IMR-90 (cell line): ENCODE results near the gene GALNT14. TPM values are rescaled to one million over a fixed set of nuclear protein-coding genes. Genes with fewer than 3 reads are reported as not detected.

ENCODE experiments used
- ATAC-seq: fragments of 200-7000 bp; cut with Tn5 transposase; 2 replicates; pipeline ENCODE4 v1.9.1; 2020; ENCODE audit warnings: low read depth, mild to moderate bottlenecking, moderate library complexity
- BruUV-seq: library from RNA; stranded (reverse); fragments of 400-500 nt; replicated peaks from 2 replicates; lab custom pipeline; 2021; lab: Mats Ljungman, UMichigan
- CTCF ChIA-PET: fragments of 300-600 bp; formaldehyde crosslinking; extraction: SDS; loops from one replicate; lab custom pipeline; 2021; ENCODE audit warnings: antibody characterized with exemption; lab: Yijun Ruan, JAX
- POLR2A ChIA-PET: fragments of 300-600 bp; sonication (Branson Sonifier 250); formaldehyde crosslinking; loops from one replicate; lab custom pipeline; 2022; ENCODE audit warnings: antibody characterized with exemption; ENCODE audit not compliant: unreplicated experiment; lab: Charles Lee
- DNase-seq: peaks from one replicate; pipeline ENCODE4 v3.0.0; 2013
- H2AFZ ChIP-seq: replicated peaks from 2 replicates; pipeline ENCODE3; 2013; ENCODE audit warnings: low read length, mild to moderate bottlenecking; ENCODE audit not compliant: poor library complexity
- H2AK5ac ChIP-seq: 2 replicates; pipeline ENCODE4 v1.6.1; 2013; ENCODE audit warnings: low read depth, low read length, inconsistent platforms
- H2AK9ac ChIP-seq: replicated peaks from 2 replicates; pipeline ENCODE3; 2013; ENCODE audit warnings: mild to moderate bottlenecking, low read depth, low read length, moderate library complexity; ENCODE audit not compliant: poor library complexity
- H2BK120ac ChIP-seq: 2 replicates; pipeline ENCODE4 v1.6.1; 2013; ENCODE audit warnings: low read depth, low read length, inconsistent platforms
- H2BK15ac ChIP-seq: 3 replicates; pipeline ENCODE4 v1.6.1; 2013; ENCODE audit warnings: low read depth, low read length, inconsistent platforms
- H2BK20ac ChIP-seq: 2 replicates; pipeline ENCODE4 v1.6.1; 2013; ENCODE audit warnings: low read depth, mild to moderate bottlenecking, inconsistent platforms, low read length, moderate library complexity
- H2BK5ac ChIP-seq: 2 replicates; pipeline ENCODE4 v1.6.1; 2013; ENCODE audit warnings: mild to moderate bottlenecking, low read depth, low read length, inconsistent platforms; ENCODE audit not compliant: poor library complexity, severe bottlenecking
- H3K14ac ChIP-seq: replicated peaks from 2 replicates; pipeline ENCODE4 v1.6.1; 2013; ENCODE audit warnings: low read depth, low read length, inconsistent platforms
- H3K18ac ChIP-seq: 2 replicates; pipeline ENCODE4 v1.6.1; 2013; ENCODE audit warnings: low read depth, low read length, control low read depth
- H3K23ac ChIP-seq: 2 replicates; pipeline ENCODE4 v1.6.1; 2013; ENCODE audit warnings: low read depth, low read length, inconsistent platforms
- H3K27ac ChIP-seq: 2 replicates; pipeline ENCODE4 v1.5.1; 2013; ENCODE audit warnings: mild to moderate bottlenecking, control low read depth, low read length; ENCODE audit not compliant: insufficient read depth
- H3K27me3 ChIP-seq: 2 replicates; pipeline ENCODE4 v1.6.1; 2013; ENCODE audit warnings: low read length; ENCODE audit not compliant: control insufficient read depth, insufficient read depth
- H3K36me3 ChIP-seq: 2 replicates; pipeline ENCODE4 v1.6.1; 2013; ENCODE audit warnings: low read length, mixed read lengths; ENCODE audit not compliant: control insufficient read depth, insufficient read depth
- H3K4ac ChIP-seq: 2 replicates; pipeline ENCODE4 v1.6.1; 2013; ENCODE audit warnings: low read depth, low read length, inconsistent platforms
- H3K4me1 ChIP-seq: 2 replicates; pipeline ENCODE4 v1.6.1; 2013; ENCODE audit warnings: low read length, mixed read lengths; ENCODE audit not compliant: control insufficient read depth, insufficient read depth
- H3K4me2 ChIP-seq: 2 replicates; pipeline ENCODE4 v1.6.1; 2013; ENCODE audit warnings: low read depth, mild to moderate bottlenecking, control low read depth, low read length, moderate library complexity
- H3K4me3 ChIP-seq: 2 replicates; pipeline ENCODE4 v1.5.1; 2013; ENCODE audit warnings: low read depth, mild to moderate bottlenecking, control low read depth, low read length, moderate library complexity; ENCODE audit not compliant: insufficient read depth
- H3K56ac ChIP-seq: 2 replicates; pipeline ENCODE4 v1.6.1; 2013; ENCODE audit warnings: low read length, inconsistent platforms; ENCODE audit not compliant: insufficient read depth; ENCODE audit errors: extremely low read depth
- H3K79me1 ChIP-seq, 2 experiments: 2 replicates each; pipeline ENCODE4 v1.6.1; 2013; ENCODE audit warnings: low read length in 2 of 2, inconsistent platforms in 1 of 2, low read depth in 1 of 2
- H3K9ac ChIP-seq: 2 replicates; pipeline ENCODE4 v1.6.1; 2013; ENCODE audit warnings: low read depth, low read length, control low read depth
- H3K9me1 ChIP-seq: 2 replicates; pipeline ENCODE4 v1.6.1; 2013; ENCODE audit warnings: low read length, inconsistent platforms; ENCODE audit not compliant: insufficient read depth
- H3K9me3 ChIP-seq: 2 replicates; pipeline ENCODE4 v1.6.1; 2013; ENCODE audit warnings: low read length; ENCODE audit not compliant: control insufficient read depth, insufficient read depth
- H4K20me1 ChIP-seq: 2 replicates; pipeline ENCODE4 v1.6.1; 2013; ENCODE audit warnings: low read length, inconsistent platforms; ENCODE audit not compliant: insufficient read depth
- H4K5ac ChIP-seq: 2 replicates; pipeline ENCODE4 v1.6.1; 2013; ENCODE audit warnings: mild to moderate bottlenecking, low read depth, low read length, control low read depth
- H4K8ac ChIP-seq, 2 experiments: 2 replicates each; pipeline ENCODE4 v1.6.1; 2013; ENCODE audit warnings: low read depth in 2 of 2, low read length in 2 of 2, control low read depth in 1 of 2, inconsistent platforms in 1 of 2
- H4K91ac ChIP-seq: 2 replicates; pipeline ENCODE4 v1.6.1; 2013; ENCODE audit warnings: low read depth, low read length, inconsistent platforms; ENCODE audit not compliant: insufficient read depth
- BHLHE40 ChIP-seq: fragments of 150-350 bp; IDR thresholded peaks from 2 replicates; pipeline ENCODE4 v1.6.1; 2016; ENCODE audit warnings: mild to moderate bottlenecking, low read depth, low read length
- CHD1 ChIP-seq: IDR thresholded peaks from 2 replicates; pipeline ENCODE4 v1.6.1; 2012; ENCODE audit warnings: low read depth, low read length, improper control_type of control experiment
- ELK1 ChIP-seq: fragments of 150-350 bp; IDR thresholded peaks from 2 replicates; pipeline ENCODE4 v1.6.1; 2016; ENCODE audit warnings: low read depth, mild to moderate bottlenecking, low read length, moderate library complexity, borderline replicate concordance
- FOS ChIP-seq: fragments of 150-350 bp; IDR thresholded peaks from 2 replicates; pipeline ENCODE4 v1.6.1; 2016; ENCODE audit warnings: low read depth, low read length
- MAFK ChIP-seq: IDR thresholded peaks from 2 replicates; pipeline ENCODE4 v1.6.1; 2012; ENCODE audit warnings: low read depth, low read length, improper control_type of control experiment
- MAZ ChIP-seq: IDR thresholded peaks from 2 replicates; pipeline ENCODE4 v1.6.1; 2012; ENCODE audit warnings: low read depth, mild to moderate bottlenecking, low read length, improper control_type of control experiment, moderate library complexity, borderline replicate concordance
- MXI1 ChIP-seq: IDR thresholded peaks from 2 replicates; pipeline ENCODE4 v1.6.1; 2012; ENCODE audit warnings: low read depth, mild to moderate bottlenecking, low read length, moderate library complexity, borderline replicate concordance
- NFE2L2 ChIP-seq: fragments of 150-350 bp; IDR thresholded peaks from 2 replicates; pipeline ENCODE4 v1.6.1; 2016; ENCODE audit warnings: low read depth, mild to moderate bottlenecking, low read length
- POLR2A ChIP-seq: IDR thresholded peaks from 2 replicates; pipeline ENCODE4 v1.6.1; 2012; ENCODE audit warnings: mild to moderate bottlenecking, low read depth, low read length
- RCOR1 ChIP-seq: IDR thresholded peaks from 2 replicates; pipeline ENCODE4 v1.6.1; 2012; ENCODE audit warnings: mild to moderate bottlenecking, low read length, improper control_type of control experiment; ENCODE audit not compliant: insufficient replicate concordance
- RFX5 ChIP-seq: IDR thresholded peaks from 2 replicates; pipeline ENCODE4 v1.8.0; 2012; ENCODE audit warnings: low read depth, mild to moderate bottlenecking, low read length, moderate library complexity
- SMC3 ChIP-seq: fragments of 150-350 bp; IDR thresholded peaks from 2 replicates; pipeline ENCODE4 v1.6.1; 2016; ENCODE audit warnings: low read depth, mild to moderate bottlenecking, antibody characterized with exemption, low read length, moderate library complexity
- USF2 ChIP-seq: fragments of 150-350 bp; IDR thresholded peaks from 2 replicates; pipeline ENCODE4 v1.6.1; 2017; ENCODE audit warnings: mild to moderate bottlenecking, antibody characterized with exemption, low read length, low read depth
- WGBS, 2 experiments: methylation state at CpG; one replicate each; pipeline versions ENCODE4 v1.1.5 to v1.1.7; 2013; ENCODE audit warnings: missing lambda C conversion rate in 2 of 2; ENCODE audit not compliant: insufficient read length in 1 of 2; ENCODE audit errors: extremely low coverage in 2 of 2; 5-methylcytosine and 5-hydroxymethylcytosine counted together
- dilution Hi-C: fragments of 300-500 bp; cut with HindIII; formaldehyde crosslinking; loops from one replicate; pipeline ENCODE4 v1.14.3; 2018; ENCODE audit warnings: low sequenced_read_pairs; ENCODE audit not compliant: unreplicated experiment
- in situ Hi-C: fragments of 300-500 bp; cut with MboI; formaldehyde crosslinking; loops from 3 replicates; pipeline ENCODE4 v1.14.3; 2019; ENCODE audit warnings: low sequenced_read_pairs, inconsistent platforms, mixed read lengths
- intact Hi-C: fragments of 100-400 bp; cut with micrococcal nuclease; formaldehyde crosslinking; loops from 2 replicates; pipeline ENCODE4 v1.10.0; 2022
- polyA plus RNA-seq, 3 experiments: library from polyadenylated mRNA; depleted of rRNA; stranded (reverse); fragments of >200 nt; gene quantifications; 2 replicates each; pipeline ENCODE4 v1.2.3, GENCODE V29; 2012; ENCODE audit warnings: low replicate concordance in 1 of 3
- total RNA-seq: library from RNA; depleted of rRNA; stranded (reverse); fragments of >200 nt; gene quantifications from 2 replicates; pipeline ENCODE4 v1.2.3, GENCODE V29; 2012

GALNT14 gene
- total and polyA plus RNA-seq, 2 of the 4 experiments (the other 2 are of a cell fraction) = 0.15 to 0.18 TPM

GRCh38 chr2:30930716-30931115 lies 207.5 kb downstream of the GALNT14 start:
- Histone ChIP-seq H3K27ac (no peak overlapping the region), H3K9ac (no peak overlapping the region), H2AK9ac (peak overlapping the region; percentile 61), H3K27me3 (no peaks in the 10 kb centered on the region; the same call in 1 of the 2 replicates), H2BK20ac (no peak overlapping the region), H4K8ac (no peak overlapping the region), H3K4ac (no peak overlapping the region), H2BK15ac (no peak overlapping the region), H3K4me1 (no peaks in the 10 kb centered on the region), H4K91ac (no peak overlapping the region), H3K36me3 (no peaks in the 10 kb centered on the region), H2BK120ac (no peak overlapping the region), H3K79me1 (no peaks in the 10 kb centered on the region), H3K23ac (no peak overlapping the region), H4K5ac (no peak overlapping the region), H3K9me1 (no peaks in the 10 kb centered on the region), H3K4me2 (no peak overlapping the region), H3K56ac (no peak overlapping the region), H3K14ac (no peak overlapping the region), H3K9me3 (no peaks in the 10 kb centered on the region), H3K4me3 (no peak overlapping the region), H3K18ac (no peak overlapping the region), H2AFZ (no peak overlapping the region), H2BK5ac (no peak overlapping the region), H2AK5ac (no peak overlapping the region), H4K20me1 (no peaks in the 10 kb centered on the region)
- dilution Hi-C loops (no loop called here), in situ Hi-C loops (no loop called here), intact Hi-C loops (no loop called here)
- TF ChIP-seq USF2 (no peak), ELK1 (no peak), POLR2A (no peak), RCOR1 (no peak), MXI1 (no peak), SMC3 (no peak), MAFK (no peak), MAZ (no peak), BHLHE40 (no peak), NFE2L2 (no peak), RFX5 (no peak), CHD1 (no peak), FOS (no peak)
- DNase-seq = no peak
- no TSS peak for BruUV-seq
- ATAC-seq = no peak
- ChIA-PET CTCF (interaction anchor here (0.6 kb wide), 1 partner anchor 847 kb away, joined by 6 read pairs; no protein-coding TSS in a partner anchor), POLR2A (no interaction called here)
- no CpG with 5 or more reads among the region's 3 CpGs for WGBS, 2 experiments
